ENCODE measurements around the gene THAP4.
A peak's percentile ranks its signal among the peaks of the same experiment; 100 is the strongest.

Gene THAP4

DNA sequence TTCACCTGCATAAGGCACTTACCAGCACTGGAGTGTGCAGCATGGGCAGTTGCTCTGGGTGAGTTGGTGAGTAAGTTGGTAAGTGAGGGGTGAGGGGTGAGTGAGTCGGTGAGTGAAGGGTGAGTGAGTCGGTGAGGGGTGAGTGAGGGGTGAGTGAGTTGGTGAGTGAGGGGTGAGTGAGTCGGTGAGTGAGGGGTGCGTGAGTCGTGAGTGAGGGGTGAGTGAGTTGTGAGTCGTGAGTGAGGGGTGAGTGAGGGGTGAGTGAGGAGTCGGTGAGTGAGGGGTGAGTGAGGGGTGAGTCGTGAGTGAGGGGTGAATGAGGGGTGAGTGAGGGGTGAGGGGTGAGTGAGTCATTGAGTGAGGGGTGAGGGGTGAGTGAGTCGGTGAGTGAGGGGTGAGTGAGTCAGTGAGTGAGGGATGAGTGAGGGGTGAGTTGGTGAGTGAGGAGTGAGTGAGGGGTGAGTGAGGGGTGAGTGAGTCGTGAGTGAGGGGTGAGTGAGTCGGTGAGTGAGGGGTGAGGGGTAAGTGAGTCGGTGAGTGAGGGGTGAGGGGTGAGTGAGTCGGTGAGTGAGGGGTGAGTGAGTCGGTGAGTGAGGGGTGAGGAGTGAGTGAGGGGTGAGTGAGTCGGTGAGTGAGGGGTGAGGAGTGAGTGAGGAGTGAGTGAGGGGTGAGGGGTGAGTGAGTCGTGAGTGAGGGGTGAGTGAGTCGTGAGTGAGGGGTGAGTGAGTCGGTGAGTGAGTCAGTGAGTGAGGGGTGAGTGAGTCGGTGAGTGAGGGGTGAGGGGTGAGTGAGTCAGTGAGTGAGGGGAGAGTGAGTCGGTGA, 17.1 kb downstream of the THAP4 start:
- no peak overlapping the region for H3K4ac ChIP-seq (ENCODE audit: low read depth, low read length)
- no peaks in the 10 kb centered on the region for H3K27me3 ChIP-seq (ENCODE audit: insufficient read depth, low read length, poor library complexity)
- H3K27ac ChIP-seq (ENCODE audit: low read depth, low read length): no peak overlapping the region
- H3K23ac ChIP-seq (ENCODE audit: low read length): no peak overlapping the region
- no peak overlapping the region for H2BK5ac ChIP-seq (ENCODE audit: low read length)
- no peak overlapping the region for H4K8ac ChIP-seq (ENCODE audit: low read depth, low read length)
- no peak overlapping the region for H4K5ac ChIP-seq (ENCODE audit: low read length)
- no peak overlapping the region for H3K4me3 ChIP-seq (ENCODE audit: low read length)
- WGBS (ENCODE audit: extremely low coverage, insufficient coverage, low lambda C conversion rate): 100% methylated on average over 3 of the region's 20 CpGs
- no peak overlapping the region for H2BK15ac ChIP-seq (replicated peaks; ENCODE audit: low read depth)
- no peak overlapping the region for H3K56ac ChIP-seq (ENCODE audit: low read length)
- no peak overlapping the region for H2AK5ac ChIP-seq (ENCODE audit: low read length)
- DNase-seq: no peak
- no peak overlapping the region for H3K9ac ChIP-seq (ENCODE audit: low read length)
- no peak overlapping the region for H3K4me2 ChIP-seq (ENCODE audit: low read length)
- peaks cover 20% of the 10 kb centered on the region for H3K79me1 ChIP-seq (ENCODE audit: low read length)
- peaks cover 10% of the 10 kb centered on the region for H3K79me2 ChIP-seq (ENCODE audit: control insufficient read depth, insufficient read depth, low read length)
- H3K36me3 ChIP-seq (ENCODE audit: control insufficient read depth, insufficient read depth, low read length): no peaks in the 10 kb centered on the region
- no peak overlapping the region for H3K18ac ChIP-seq (ENCODE audit: low read length)
- no peak overlapping the region for H2BK120ac ChIP-seq (ENCODE audit: low read depth, low read length)
- H3K4me1 ChIP-seq (ENCODE audit: control insufficient read depth, low read depth, low read length): peaks cover 4% of the 10 kb centered on the region

DNA sequence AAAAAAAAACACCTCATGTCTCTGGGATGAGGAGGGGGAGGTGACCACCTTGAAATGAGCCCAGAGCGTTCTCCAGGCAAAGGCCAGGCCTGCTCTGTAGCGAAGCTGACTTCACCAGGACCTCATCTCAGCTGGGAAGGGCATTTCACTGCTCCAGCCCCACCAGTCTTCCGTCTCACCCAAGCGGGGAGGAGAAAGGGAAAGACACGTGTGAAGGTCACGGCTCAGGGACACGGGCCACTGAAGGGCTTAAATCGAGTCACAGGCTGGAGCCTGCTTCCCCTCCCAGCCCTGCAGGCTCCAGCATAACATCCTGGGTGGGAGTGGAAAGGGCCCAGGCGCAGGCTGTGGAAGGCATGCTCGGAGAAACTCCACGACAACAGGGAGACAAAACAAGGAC, 18.1 kb downstream of the THAP4 start:
- H3K4me3 ChIP-seq (ENCODE audit: low read length): no peak overlapping the region
- H4K8ac ChIP-seq (ENCODE audit: low read depth, low read length): no peak overlapping the region
- H3K9ac ChIP-seq (ENCODE audit: low read length): no peak overlapping the region
- H3K79me1 ChIP-seq (ENCODE audit: low read length): peaks cover 22% of the 10 kb centered on the region
- no peak overlapping the region for H3K4me2 ChIP-seq (ENCODE audit: low read length)
- DNase-seq: no peak
- no peak overlapping the region for H2BK5ac ChIP-seq (ENCODE audit: low read length)
- H3K79me2 ChIP-seq (ENCODE audit: control insufficient read depth, insufficient read depth, low read length): peaks cover 9% of the 10 kb centered on the region
- H2BK15ac ChIP-seq (replicated peaks; ENCODE audit: low read depth): no peak overlapping the region
- peaks cover 4% of the 10 kb centered on the region for H3K4me1 ChIP-seq (ENCODE audit: control insufficient read depth, low read depth, low read length)
- H3K18ac ChIP-seq (ENCODE audit: low read length): no peak overlapping the region
- no peaks in the 10 kb centered on the region for H3K36me3 ChIP-seq (ENCODE audit: control insufficient read depth, insufficient read depth, low read length)
- no peak overlapping the region for H3K27ac ChIP-seq (ENCODE audit: low read depth, low read length)
- no peaks in the 10 kb centered on the region for H3K27me3 ChIP-seq (ENCODE audit: insufficient read depth, low read length, poor library complexity)
- H2AK5ac ChIP-seq (ENCODE audit: low read length): no peak overlapping the region
- no peak overlapping the region for H3K4ac ChIP-seq (ENCODE audit: low read depth, low read length)
- no peak overlapping the region for H4K5ac ChIP-seq (ENCODE audit: low read length)
- H2BK120ac ChIP-seq (ENCODE audit: low read depth, low read length): no peak overlapping the region
- WGBS (ENCODE audit: extremely low coverage, insufficient coverage, low lambda C conversion rate): no CpG with 5 or more reads among the region's 11 CpGs
- H3K56ac ChIP-seq (ENCODE audit: low read length): no peak overlapping the region
- H3K23ac ChIP-seq (ENCODE audit: low read length): no peak overlapping the region

DNA sequence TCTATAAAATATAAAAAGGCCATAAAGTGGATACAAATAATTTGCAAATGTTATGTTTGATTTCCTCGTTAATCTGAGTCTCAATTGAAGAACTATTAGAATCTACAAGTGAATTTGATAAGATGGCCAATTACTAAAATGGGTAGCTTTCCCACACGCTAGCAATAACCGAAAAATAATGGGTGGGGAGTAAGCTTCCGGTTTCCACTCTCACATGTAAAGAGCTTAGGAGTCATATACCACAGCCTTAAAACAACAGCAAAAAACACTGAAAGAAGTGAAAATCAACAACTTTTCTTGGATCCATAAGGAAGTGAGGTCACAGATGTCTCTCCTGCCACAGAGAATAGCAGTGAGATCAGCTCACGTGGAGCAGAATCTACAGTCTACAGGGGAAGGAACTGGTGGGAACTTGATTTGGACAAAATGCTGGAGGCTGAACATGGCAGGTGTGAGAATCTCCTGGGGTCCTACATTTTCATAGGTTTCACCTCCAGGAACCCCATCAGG, 18.6 kb downstream of the THAP4 start:
- Histone ChIP-seq H3K56ac (ENCODE audit: low read length) (no peak overlapping the region), H3K4me2 (ENCODE audit: low read length) (no peak overlapping the region), H2BK120ac (ENCODE audit: low read depth, low read length) (no peak overlapping the region), H3K4me3 (ENCODE audit: low read length) (no peak overlapping the region), H3K27me3 (ENCODE audit: insufficient read depth, low read length, poor library complexity) (no peaks in the 10 kb centered on the region), H2AK5ac (ENCODE audit: low read length) (no peak overlapping the region), H4K5ac (ENCODE audit: low read length) (no peak overlapping the region), H3K4me1 (ENCODE audit: control insufficient read depth, low read depth, low read length) (peaks cover 4% of the 10 kb centered on the region), H4K8ac (ENCODE audit: low read depth, low read length) (no peak overlapping the region), H2BK15ac (replicated peaks; ENCODE audit: low read depth) (no peak overlapping the region), H3K27ac (ENCODE audit: low read depth, low read length) (no peak overlapping the region), H3K4ac (ENCODE audit: low read depth, low read length) (no peak overlapping the region), H3K79me2 (ENCODE audit: control insufficient read depth, insufficient read depth, low read length) (peaks cover 7% of the 10 kb centered on the region), H3K36me3 (ENCODE audit: control insufficient read depth, insufficient read depth, low read length) (no peaks in the 10 kb centered on the region), H2BK5ac (ENCODE audit: low read length) (no peak overlapping the region), H3K9ac (ENCODE audit: low read length) (no peak overlapping the region), H3K23ac (ENCODE audit: low read length) (no peak overlapping the region), H3K18ac (ENCODE audit: low read length) (no peak overlapping the region), H3K79me1 (ENCODE audit: low read length) (peaks cover 20% of the 10 kb centered on the region)
- no CpG with 5 or more reads among the region's 5 CpGs for WGBS (ENCODE audit: extremely low coverage, insufficient coverage, low lambda C conversion rate)
- DNase-seq: no peak

DNA sequence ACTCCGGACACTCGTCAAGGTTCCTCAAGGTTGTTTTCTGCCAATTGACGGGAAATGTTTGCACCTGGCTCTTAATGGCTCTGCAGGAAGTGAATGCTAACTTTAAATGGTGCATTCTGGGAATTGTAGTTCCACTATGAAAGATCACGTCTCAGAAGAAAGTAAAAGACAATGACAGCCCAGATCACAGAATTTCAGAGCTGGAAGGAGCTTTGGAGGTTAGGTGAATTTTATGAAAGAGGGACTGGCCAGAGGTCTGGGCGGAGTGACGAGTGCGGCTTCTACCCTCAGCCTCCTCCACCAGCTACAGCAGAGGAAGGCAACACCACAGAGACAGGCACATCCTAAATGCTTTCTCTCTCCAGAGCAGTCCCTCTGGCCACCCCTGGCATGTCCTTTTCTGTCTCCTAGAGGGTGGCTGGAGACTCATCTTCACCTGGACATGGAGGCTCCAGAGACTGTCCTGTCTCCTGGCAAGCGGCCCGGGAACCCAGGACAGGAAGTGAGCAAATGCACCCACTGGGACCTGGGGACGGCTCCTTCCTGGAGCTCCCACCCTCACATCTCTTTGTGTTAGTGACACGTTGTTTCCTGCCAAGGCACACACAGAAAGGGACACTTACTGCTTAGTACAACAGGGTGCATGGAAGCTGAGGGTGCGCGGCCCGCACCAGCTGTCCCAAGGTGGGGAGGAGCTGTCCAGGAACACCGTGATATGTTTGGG, 19.4 kb downstream of the THAP4 start:
- H3K79me2 ChIP-seq (ENCODE audit: control insufficient read depth, insufficient read depth, low read length): peaks cover 7% of the 10 kb centered on the region
- no peak overlapping the region for H2BK120ac ChIP-seq (ENCODE audit: low read depth, low read length)
- WGBS (ENCODE audit: extremely low coverage, insufficient coverage, low lambda C conversion rate): no CpG with 5 or more reads among the region's 15 CpGs
- no peak overlapping the region for H2BK5ac ChIP-seq (ENCODE audit: low read length)
- H3K27me3 ChIP-seq (ENCODE audit: insufficient read depth, low read length, poor library complexity): no peaks in the 10 kb centered on the region
- no peaks in the 10 kb centered on the region for H3K36me3 ChIP-seq (ENCODE audit: control insufficient read depth, insufficient read depth, low read length)
- H2BK15ac ChIP-seq (replicated peaks; ENCODE audit: low read depth): no peak overlapping the region
- no peak overlapping the region for H3K27ac ChIP-seq (ENCODE audit: low read depth, low read length)
- H3K4me1 ChIP-seq (ENCODE audit: control insufficient read depth, low read depth, low read length): peaks cover 4% of the 10 kb centered on the region
- no peak overlapping the region for H4K8ac ChIP-seq (ENCODE audit: low read depth, low read length)
- no peak overlapping the region for H3K4me3 ChIP-seq (ENCODE audit: low read length)
- no peak overlapping the region for H3K4me2 ChIP-seq (ENCODE audit: low read length)
- H4K5ac ChIP-seq (ENCODE audit: low read length): no peak overlapping the region
- no peak overlapping the region for H2AK5ac ChIP-seq (ENCODE audit: low read length)
- peak; percentile 66 for DNase-seq
- peak overlapping the region; percentile 9 for H3K9ac ChIP-seq (ENCODE audit: low read length)
- H3K79me1 ChIP-seq (ENCODE audit: low read length): peaks cover 21% of the 10 kb centered on the region
- H3K18ac ChIP-seq (ENCODE audit: low read length): no peak overlapping the region
- no peak overlapping the region for H3K23ac ChIP-seq (ENCODE audit: low read length)
- H3K56ac ChIP-seq (ENCODE audit: low read length): peak overlapping the region; percentile 62
- H3K4ac ChIP-seq (ENCODE audit: low read depth, low read length): no peak overlapping the region

DNA sequence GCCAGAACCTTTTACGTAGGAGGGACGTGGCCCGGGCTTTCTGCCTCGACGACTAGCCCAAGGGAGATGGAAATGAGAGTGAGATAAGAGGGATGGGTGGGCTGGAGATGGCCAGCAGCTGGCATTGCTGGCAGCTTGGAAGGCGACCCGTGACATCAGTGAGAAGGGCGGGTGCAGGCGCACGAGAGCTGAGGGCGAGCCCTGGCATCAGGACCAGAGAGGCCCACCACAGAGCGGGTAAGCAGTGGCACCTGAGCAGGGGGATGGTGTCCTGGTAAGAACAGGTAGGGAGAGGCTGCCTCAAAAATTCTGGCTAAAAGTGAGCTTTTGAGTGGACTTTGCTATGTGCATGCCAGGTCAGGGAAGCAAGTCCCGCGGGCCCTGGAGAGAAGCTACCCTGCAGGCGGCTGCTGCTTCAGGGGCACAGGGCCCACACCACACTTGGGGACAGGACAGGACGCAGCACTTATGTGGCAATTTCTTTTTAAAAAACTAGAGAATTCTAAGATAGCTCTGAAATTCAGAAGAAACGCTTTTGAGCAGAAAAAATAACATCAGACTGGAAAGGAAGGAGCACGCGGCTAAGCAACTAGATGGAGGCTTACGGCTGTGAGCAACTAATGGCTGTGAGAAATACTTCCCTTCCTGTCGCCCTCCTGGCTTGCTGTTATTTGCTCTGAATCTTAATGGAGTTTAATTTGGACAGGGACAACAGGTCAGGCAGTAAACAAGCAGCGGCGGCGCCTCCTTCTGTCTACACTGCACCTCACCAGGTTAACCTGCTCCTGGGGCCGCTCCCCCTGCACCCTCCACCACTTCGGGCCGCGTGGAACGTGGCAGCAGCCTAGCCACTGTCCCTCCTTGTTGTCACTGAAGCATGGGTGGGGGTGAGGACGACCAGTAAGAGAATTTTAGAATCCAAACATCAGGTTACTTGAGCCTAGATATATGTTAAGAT, 20.5 kb downstream of the THAP4 start:
- Histone ChIP-seq H3K27me3 (ENCODE audit: insufficient read depth, low read length, poor library complexity) (no peaks in the 10 kb centered on the region), H2BK15ac (replicated peaks; ENCODE audit: low read depth) (no peak overlapping the region), H3K4me1 (ENCODE audit: control insufficient read depth, low read depth, low read length) (peaks cover 4% of the 10 kb centered on the region), H3K4me2 (ENCODE audit: low read length) (no peak overlapping the region), H3K56ac (ENCODE audit: low read length) (no peak overlapping the region), H3K4me3 (ENCODE audit: low read length) (no peak overlapping the region), H3K23ac (ENCODE audit: low read length) (no peak overlapping the region), H3K79me2 (ENCODE audit: control insufficient read depth, insufficient read depth, low read length) (peaks cover 12% of the 10 kb centered on the region), H3K79me1 (ENCODE audit: low read length) (peaks cover 25% of the 10 kb centered on the region), H2BK5ac (ENCODE audit: low read length) (no peak overlapping the region), H3K18ac (ENCODE audit: low read length) (no peak overlapping the region), H3K27ac (ENCODE audit: low read depth, low read length) (no peak overlapping the region), H3K36me3 (ENCODE audit: control insufficient read depth, insufficient read depth, low read length) (no peaks in the 10 kb centered on the region), H3K9ac (ENCODE audit: low read length) (no peak overlapping the region), H2BK120ac (ENCODE audit: low read depth, low read length) (no peak overlapping the region), H4K8ac (ENCODE audit: low read depth, low read length) (no peak overlapping the region), H4K5ac (ENCODE audit: low read length) (no peak overlapping the region), H2AK5ac (ENCODE audit: low read length) (no peak overlapping the region), H3K4ac (ENCODE audit: low read depth, low read length) (no peak overlapping the region)
- no CpG with 5 or more reads among the region's 30 CpGs for WGBS (ENCODE audit: extremely low coverage, insufficient coverage, low lambda C conversion rate)
- no peak for DNase-seq
